MM.1S (cell line): ENCODE data around the gene ABCC6.

Experiments used
- DNase-seq: peaks from one replicate; pipeline ENCODE4 v3.0.0-alpha.2; 2015
- H2AFZ ChIP-seq: fragments of 300-600 bp; sonication (generic); 2 replicates; pipeline ENCODE4 v1.6.0; 2016; ENCODE audit warnings: antibody characterized with exemption, low read length
- H3F3A ChIP-seq: fragments of 300-600 bp; sonication (generic); 2 replicates; pipeline ENCODE4 v1.6.1; 2016; ENCODE audit warnings: mild to moderate bottlenecking, antibody characterized with exemption, low read length, moderate library complexity, mixed read lengths; ENCODE audit not compliant: insufficient read depth
- H3K27ac ChIP-seq: fragments of 300-600 bp; sonication (generic); 2 replicates; pipeline ENCODE4 v1.5.1; 2016; ENCODE audit warnings: mild to moderate bottlenecking, low read length
- H3K27me3 ChIP-seq: fragments of 300-600 bp; sonication (generic); replicated peaks from 2 replicates; pipeline ENCODE4 v1.6.0; 2016; ENCODE audit warnings: low read length; ENCODE audit not compliant: insufficient read depth
- H3K36me3 ChIP-seq: fragments of 300-600 bp; sonication (generic); replicated peaks from 2 replicates; pipeline ENCODE4 v1.6.1; 2016; ENCODE audit warnings: mild to moderate bottlenecking, low read length, mixed read lengths; ENCODE audit not compliant: insufficient read depth
- H3K4me1 ChIP-seq: fragments of 300-600 bp; sonication (generic); 2 replicates; pipeline ENCODE4 v1.6.1; 2016; ENCODE audit warnings: low read length, mixed read lengths
- H3K4me2 ChIP-seq: fragments of 300-600 bp; sonication (generic); 2 replicates; pipeline ENCODE4 v1.6.0; 2016; ENCODE audit warnings: low read depth, low read length
- H3K4me3 ChIP-seq: fragments of 300-600 bp; sonication (generic); 2 replicates; pipeline ENCODE4 v1.5.1; 2016; ENCODE audit warnings: low read length, mixed read lengths
- H3K79me2 ChIP-seq: fragments of 300-600 bp; sonication (generic); 2 replicates; pipeline ENCODE4 v1.6.1; 2016; ENCODE audit warnings: mixed run types, low read length, mixed read lengths
- H3K9ac ChIP-seq: fragments of 300-600 bp; sonication (generic); 2 replicates; pipeline ENCODE4 v1.6.1; 2016; ENCODE audit warnings: low read length, mixed read lengths
- H3K9me2 ChIP-seq: fragments of 300-600 bp; sonication (generic); replicated peaks from 2 replicates; pipeline ENCODE4 v1.6.1; 2016; ENCODE audit warnings: mild to moderate bottlenecking, low read length, mixed read lengths; ENCODE audit not compliant: insufficient read depth
- H3K9me3 ChIP-seq: fragments of 300-600 bp; sonication (generic); replicated peaks from 2 replicates; pipeline ENCODE4 v1.6.1; 2016; ENCODE audit warnings: mild to moderate bottlenecking, low read length, mixed read lengths; ENCODE audit not compliant: insufficient read depth
- H4K20me1 ChIP-seq: fragments of 300-600 bp; sonication (generic); 2 replicates; pipeline ENCODE4 v1.6.1; 2016; ENCODE audit warnings: mild to moderate bottlenecking, low read length, moderate library complexity, mixed read lengths; ENCODE audit not compliant: insufficient read depth
- CTCF ChIP-seq: fragments of 300-600 bp; sonication (generic); IDR thresholded peaks from 2 replicates; pipeline ENCODE4 v1.5.1; 2016; ENCODE audit warnings: antibody characterized with exemption, low read length, mixed read lengths
- EZH2 ChIP-seq: fragments of 300-600 bp; sonication (generic); optimal IDR thresholded peaks from 2 replicates; pipeline ENCODE3; 2017; ENCODE audit warnings: low read depth, mild to moderate bottlenecking, antibody characterized with exemption, low read length, mixed read lengths
- EZH2phosphoT487 ChIP-seq: fragments of 300-600 bp; sonication (generic); IDR thresholded peaks from 2 replicates; pipeline ENCODE4 v1.6.1; 2018; ENCODE audit warnings: antibody characterized with exemption, low read length

Gene ABCC6

GRCh38 chr16:16197966-16198365, 25.3 kb downstream of the ABCC6 start:
- no peak for DNase-seq
- no peak for TF ChIP-seq EZH2phosphoT487
- TF ChIP-seq CTCF: no peak
- TF ChIP-seq EZH2: no peak
- no peaks in the 10 kb centered on the region for H3K9me3 ChIP-seq
- no peaks in the 10 kb centered on the region for H4K20me1 ChIP-seq
- no peaks in the 10 kb centered on the region for H3F3A ChIP-seq
- no peak overlapping the region for H3K27ac ChIP-seq
- H3K4me1 ChIP-seq: no peaks in the 10 kb centered on the region
- no peak overlapping the region for H3K4me3 ChIP-seq
- H3K36me3 ChIP-seq: no peaks in the 10 kb centered on the region
- H3K27me3 ChIP-seq: no peaks in the 10 kb centered on the region
- H3K4me2 ChIP-seq: no peak overlapping the region
- H3K9ac ChIP-seq: no peak overlapping the region
- H3K79me2 ChIP-seq: no peaks in the 10 kb centered on the region
- H3K9me2 ChIP-seq: no peaks in the 10 kb centered on the region
- H2AFZ ChIP-seq: no peak overlapping the region

DNA sequence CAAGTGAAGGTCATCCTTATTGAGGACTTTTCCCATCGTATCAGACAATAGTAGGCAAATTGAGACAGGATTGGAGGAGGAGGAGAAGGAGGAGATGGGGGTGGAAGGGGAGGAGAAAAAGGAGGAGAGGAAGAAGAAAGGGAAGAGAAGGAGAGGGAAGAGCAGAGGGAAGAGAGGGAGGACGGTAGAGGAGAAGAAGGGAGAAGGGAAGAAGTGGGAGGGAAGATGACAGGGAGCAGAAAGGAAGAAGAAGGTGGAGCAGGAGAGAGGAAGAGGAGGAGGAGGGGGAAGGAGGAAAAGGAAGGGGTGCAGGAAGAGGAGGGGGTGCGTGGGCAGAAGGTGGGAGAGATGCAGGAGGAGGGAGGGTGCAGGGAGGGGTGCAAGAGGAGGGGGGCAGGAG, 26.0 kb downstream of the ABCC6 start:
- no peaks in the 10 kb centered on the region for H3K79me2 ChIP-seq
- no peaks in the 10 kb centered on the region for H3K9me2 ChIP-seq
- H3K36me3 ChIP-seq: no peaks in the 10 kb centered on the region
- no peaks in the 10 kb centered on the region for H3K9me3 ChIP-seq
- DNase-seq: no peak
- no peaks in the 10 kb centered on the region for H3K27me3 ChIP-seq
- no peak overlapping the region for H3K4me3 ChIP-seq
- H3K4me2 ChIP-seq: no peak overlapping the region
- H2AFZ ChIP-seq: no peak overlapping the region
- TF ChIP-seq EZH2phosphoT487: no peak
- TF ChIP-seq EZH2: no peak
- no peak for TF ChIP-seq CTCF
- H3F3A ChIP-seq: no peaks in the 10 kb centered on the region
- H3K27ac ChIP-seq: no peak overlapping the region
- H3K4me1 ChIP-seq: no peaks in the 10 kb centered on the region
- no peak overlapping the region for H3K9ac ChIP-seq
- no peaks in the 10 kb centered on the region for H4K20me1 ChIP-seq

DNA sequence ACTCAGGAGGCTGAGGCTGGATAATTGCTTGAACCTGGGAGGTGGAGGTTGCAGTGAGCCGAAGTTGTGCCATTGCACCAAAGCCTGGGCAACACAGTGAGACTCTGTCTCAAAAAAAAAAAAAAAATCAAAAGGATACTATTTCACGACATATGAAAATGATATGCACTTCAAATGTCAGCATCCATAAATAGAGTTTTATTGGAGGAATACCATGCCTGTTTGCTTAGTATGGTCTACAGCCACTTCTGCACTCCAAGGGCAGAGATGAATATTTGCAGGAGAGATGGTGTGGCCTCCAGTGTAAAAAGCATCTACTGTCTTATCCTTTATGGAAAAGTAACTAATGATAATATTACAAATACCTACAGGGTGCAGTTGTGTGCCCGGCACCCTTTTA, 27.2 kb downstream of the ABCC6 start:
- Histone ChIP-seq H3K27ac (no peak overlapping the region), H3K36me3 (no peaks in the 10 kb centered on the region), H3K4me2 (no peak overlapping the region), H3K27me3 (no peaks in the 10 kb centered on the region; the same call in 1 of the 2 replicates), H3K9ac (no peak overlapping the region), H3K9me2 (no peaks in the 10 kb centered on the region), H2AFZ (no peak overlapping the region), H4K20me1 (no peaks in the 10 kb centered on the region), H3K79me2 (no peaks in the 10 kb centered on the region), H3F3A (no peaks in the 10 kb centered on the region), H3K4me1 (no peaks in the 10 kb centered on the region), H3K4me3 (no peak overlapping the region), H3K9me3 (no peaks in the 10 kb centered on the region)
- TF ChIP-seq EZH2 (no peak), EZH2phosphoT487 (no peak), CTCF (no peak)
- DNase-seq: no peak
